MM.1S (cell line): Measurements from ENCODE around the gene PRMT5.

ENCODE experiments used
- DNase-seq: peaks from one replicate; pipeline ENCODE4 v3.0.0-alpha.2; 2015
- H2AFZ ChIP-seq: fragments of 300-600 bp; sonication (generic); 2 replicates; pipeline ENCODE4 v1.6.0; 2016; ENCODE audit warnings: antibody characterized with exemption, low read length
- H3F3A ChIP-seq: fragments of 300-600 bp; sonication (generic); 2 replicates; pipeline ENCODE4 v1.6.1; 2016; ENCODE audit warnings: mild to moderate bottlenecking, antibody characterized with exemption, low read length, moderate library complexity, mixed read lengths; ENCODE audit not compliant: insufficient read depth
- H3K27ac ChIP-seq: fragments of 300-600 bp; sonication (generic); 2 replicates; pipeline ENCODE4 v1.5.1; 2016; ENCODE audit warnings: mild to moderate bottlenecking, low read length
- H3K27me3 ChIP-seq: fragments of 300-600 bp; sonication (generic); replicated peaks from 2 replicates; pipeline ENCODE4 v1.6.0; 2016; ENCODE audit warnings: low read length; ENCODE audit not compliant: insufficient read depth
- H3K36me3 ChIP-seq: fragments of 300-600 bp; sonication (generic); replicated peaks from 2 replicates; pipeline ENCODE4 v1.6.1; 2016; ENCODE audit warnings: mild to moderate bottlenecking, low read length, mixed read lengths; ENCODE audit not compliant: insufficient read depth
- H3K4me1 ChIP-seq: fragments of 300-600 bp; sonication (generic); 2 replicates; pipeline ENCODE4 v1.6.1; 2016; ENCODE audit warnings: low read length, mixed read lengths
- H3K4me2 ChIP-seq: fragments of 300-600 bp; sonication (generic); 2 replicates; pipeline ENCODE4 v1.6.0; 2016; ENCODE audit warnings: low read depth, low read length
- H3K4me3 ChIP-seq: fragments of 300-600 bp; sonication (generic); 2 replicates; pipeline ENCODE4 v1.5.1; 2016; ENCODE audit warnings: low read length, mixed read lengths
- H3K79me2 ChIP-seq: fragments of 300-600 bp; sonication (generic); 2 replicates; pipeline ENCODE4 v1.6.1; 2016; ENCODE audit warnings: mixed run types, low read length, mixed read lengths
- H3K9ac ChIP-seq: fragments of 300-600 bp; sonication (generic); 2 replicates; pipeline ENCODE4 v1.6.1; 2016; ENCODE audit warnings: low read length, mixed read lengths
- H3K9me2 ChIP-seq: fragments of 300-600 bp; sonication (generic); replicated peaks from 2 replicates; pipeline ENCODE4 v1.6.1; 2016; ENCODE audit warnings: mild to moderate bottlenecking, low read length, mixed read lengths; ENCODE audit not compliant: insufficient read depth
- H3K9me3 ChIP-seq: fragments of 300-600 bp; sonication (generic); replicated peaks from 2 replicates; pipeline ENCODE4 v1.6.1; 2016; ENCODE audit warnings: mild to moderate bottlenecking, low read length, mixed read lengths; ENCODE audit not compliant: insufficient read depth
- H4K20me1 ChIP-seq: fragments of 300-600 bp; sonication (generic); 2 replicates; pipeline ENCODE4 v1.6.1; 2016; ENCODE audit warnings: mild to moderate bottlenecking, low read length, moderate library complexity, mixed read lengths; ENCODE audit not compliant: insufficient read depth
- CTCF ChIP-seq: fragments of 300-600 bp; sonication (generic); IDR thresholded peaks from 2 replicates; pipeline ENCODE4 v1.5.1; 2016; ENCODE audit warnings: antibody characterized with exemption, low read length, mixed read lengths
- EZH2 ChIP-seq: fragments of 300-600 bp; sonication (generic); optimal IDR thresholded peaks from 2 replicates; pipeline ENCODE3; 2017; ENCODE audit warnings: low read depth, mild to moderate bottlenecking, antibody characterized with exemption, low read length, mixed read lengths
- EZH2phosphoT487 ChIP-seq: fragments of 300-600 bp; sonication (generic); IDR thresholded peaks from 2 replicates; pipeline ENCODE4 v1.6.1; 2018; ENCODE audit warnings: antibody characterized with exemption, low read length

PRMT5 gene

GRCh38 chr14:22907429-22907828, 21.7 kb downstream of the PRMT5 start:
- Histone ChIP-seq H3K9me3 (no peaks in the 10 kb centered on the region), H2AFZ (no peak overlapping the region), H3K4me3 (no peak overlapping the region), H3K79me2 (peaks cover 17% of the 10 kb centered on the region), H3K4me2 (no peak overlapping the region), H3K36me3 (no peaks in the 10 kb centered on the region), H3K27ac (no peak overlapping the region), H3K9ac (no peak overlapping the region), H3K27me3 (no peaks in the 10 kb centered on the region), H3K9me2 (no peaks in the 10 kb centered on the region), H3F3A (no peaks in the 10 kb centered on the region), H4K20me1 (no peaks in the 10 kb centered on the region), H3K4me1 (no peaks in the 10 kb centered on the region)
- no peak for DNase-seq
- TF ChIP-seq CTCF: no peak
- TF ChIP-seq EZH2: no peak
- TF ChIP-seq EZH2phosphoT487: no peak

- no peak overlapping the region for H3K4me3 ChIP-seq
- DNase-seq: no peak
- no peak overlapping the region for H3K27ac ChIP-seq
- no peak overlapping the region for H2AFZ ChIP-seq
- no peak overlapping the region for H3K4me2 ChIP-seq
- H3K27me3 ChIP-seq: no peaks in the 10 kb centered on the region
- no peaks in the 10 kb centered on the region for H3K36me3 ChIP-seq
- no peaks in the 10 kb centered on the region for H3F3A ChIP-seq
- H3K4me1 ChIP-seq: no peaks in the 10 kb centered on the region
- H3K9me3 ChIP-seq: no peaks in the 10 kb centered on the region
- H3K9me2 ChIP-seq: no peaks in the 10 kb centered on the region
- TF ChIP-seq EZH2phosphoT487: no peak
- no peak for TF ChIP-seq EZH2
- no peak for TF ChIP-seq CTCF
- peaks cover 4% of the 10 kb centered on the region for H3K79me2 ChIP-seq
- no peak overlapping the region for H3K9ac ChIP-seq
- no peaks in the 10 kb centered on the region for H4K20me1 ChIP-seq
These were observed 23.1 kb downstream of the PRMT5 start for GRCh38 chr14:22906073-22906472.

- no peaks in the 10 kb centered on the region for H3K4me1 ChIP-seq
- TF ChIP-seq EZH2phosphoT487: no peak
- no peak for TF ChIP-seq CTCF
- no peak for TF ChIP-seq EZH2
- no peak overlapping the region for H3K4me3 ChIP-seq
- no peak for DNase-seq
- H3K9me2 ChIP-seq: no peaks in the 10 kb centered on the region
- H2AFZ ChIP-seq: no peak overlapping the region
- H3K9me3 ChIP-seq: no peaks in the 10 kb centered on the region
- H3K36me3 ChIP-seq: no peaks in the 10 kb centered on the region
- H4K20me1 ChIP-seq: no peaks in the 10 kb centered on the region
- H3K27me3 ChIP-seq: no peaks in the 10 kb centered on the region
- H3K27ac ChIP-seq: no peak overlapping the region
- no peaks in the 10 kb centered on the region for H3K79me2 ChIP-seq
- H3K9ac ChIP-seq: no peak overlapping the region
- H3K4me2 ChIP-seq: no peak overlapping the region
- no peaks in the 10 kb centered on the region for H3F3A ChIP-seq
These were observed 23.5 kb downstream of the PRMT5 start for GRCh38 chr14:22905627-22906026.
